Activated T-cell treated with anti-CD3 and anti-CD28 coated beads, Interleukin-2, amount 50 U/mL, for 72 hours (primary cell): ENCODE measurements around the gene KATNAL2. TPM values are rescaled to one million over a fixed set of nuclear protein-coding genes. Genes with fewer than 3 reads are reported as not detected.

ENCODE experiments used
- ATAC-seq, 2 donors: fragments of 150-1000 bp; cut with Tn5 transposase; replicated peaks in 1 of 2; 2 replicates each; pipeline ENCODE4 v1.10.0; 2021; ENCODE audit warnings: moderate library complexity in 2 of 2, mild to moderate bottlenecking in 1 of 2
- DNase-seq, 2 donors: peaks; one replicate each; pipeline ENCODE4 v3.0.0; 2021 to 2022; ENCODE audit warnings: mixed read lengths in 1 of 2
- H3K27ac Mint-ChIP-seq: one replicate; pipeline ENCODE4 v1.8.0; 2022; ENCODE audit warnings: mild to moderate bottlenecking, moderate library complexity, mixed read lengths
- H3K27me3 Mint-ChIP-seq: one replicate; pipeline ENCODE4 v1.8.0; 2022; ENCODE audit warnings: low read depth, mixed read lengths
- H3K36me3 Mint-ChIP-seq, 2 donors: one replicate each; pipeline ENCODE4 v1.8.0; 2022; ENCODE audit warnings: mixed read lengths in 2 of 2, mild to moderate bottlenecking in 1 of 2; ENCODE audit not compliant: insufficient read depth in 2 of 2
- H3K4me1 Mint-ChIP-seq: one replicate; pipeline ENCODE4 v1.8.0; 2022; ENCODE audit warnings: low read depth, mixed read lengths
- H3K4me3 Mint-ChIP-seq, 2 donors: one replicate each; pipeline ENCODE4 v1.8.0; 2022; ENCODE audit warnings: mild to moderate bottlenecking in 2 of 2, mixed read lengths in 2 of 2, moderate library complexity in 2 of 2
- H3K9me3 Mint-ChIP-seq, 2 donors: one replicate each; pipeline ENCODE4 v1.8.0; 2022; ENCODE audit warnings: mixed read lengths in 2 of 2
- total RNA-seq, 2 donors: library from RNA; stranded (reverse); gene quantifications; one replicate each; pipeline ENCODE4 v1.2.3, GENCODE V29; 2022

Gene KATNAL2
- total RNA-seq, 2 donors from 2014 or later, result 1.2 to 1.7 TPM

DNA sequence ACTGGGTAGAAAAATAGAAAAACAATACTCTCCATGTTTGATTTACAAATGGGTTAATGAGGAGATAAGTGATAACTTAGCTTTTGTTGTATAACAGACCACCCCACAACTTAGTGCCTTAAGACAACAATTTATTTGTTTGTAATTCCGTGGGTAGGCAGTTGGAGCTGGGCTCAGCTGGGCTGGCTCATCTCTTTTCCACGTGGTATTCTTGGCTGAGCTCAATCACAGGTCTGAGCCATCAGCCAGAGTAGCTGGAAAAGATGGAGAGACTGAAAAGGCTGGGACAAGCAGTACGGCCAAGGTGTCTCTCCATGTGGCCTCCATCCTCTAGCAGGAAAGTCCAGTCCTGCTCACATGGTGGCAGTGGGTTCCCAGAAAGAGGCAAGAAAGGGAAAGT is 150.2 kb downstream of the KATNAL2 start:
- Mint-ChIP-seq H3K4me3 (no peak overlapping the region), H3K4me1 (no peaks in the 10 kb centered on the region), H3K36me3 (no peaks in the 10 kb centered on the region), H3K9me3 (no peaks in the 10 kb centered on the region), H3K27me3 (no peaks in the 10 kb centered on the region), H3K27ac (no peak overlapping the region)
- DNase-seq, result no peak
- no peak for ATAC-seq

DNA sequence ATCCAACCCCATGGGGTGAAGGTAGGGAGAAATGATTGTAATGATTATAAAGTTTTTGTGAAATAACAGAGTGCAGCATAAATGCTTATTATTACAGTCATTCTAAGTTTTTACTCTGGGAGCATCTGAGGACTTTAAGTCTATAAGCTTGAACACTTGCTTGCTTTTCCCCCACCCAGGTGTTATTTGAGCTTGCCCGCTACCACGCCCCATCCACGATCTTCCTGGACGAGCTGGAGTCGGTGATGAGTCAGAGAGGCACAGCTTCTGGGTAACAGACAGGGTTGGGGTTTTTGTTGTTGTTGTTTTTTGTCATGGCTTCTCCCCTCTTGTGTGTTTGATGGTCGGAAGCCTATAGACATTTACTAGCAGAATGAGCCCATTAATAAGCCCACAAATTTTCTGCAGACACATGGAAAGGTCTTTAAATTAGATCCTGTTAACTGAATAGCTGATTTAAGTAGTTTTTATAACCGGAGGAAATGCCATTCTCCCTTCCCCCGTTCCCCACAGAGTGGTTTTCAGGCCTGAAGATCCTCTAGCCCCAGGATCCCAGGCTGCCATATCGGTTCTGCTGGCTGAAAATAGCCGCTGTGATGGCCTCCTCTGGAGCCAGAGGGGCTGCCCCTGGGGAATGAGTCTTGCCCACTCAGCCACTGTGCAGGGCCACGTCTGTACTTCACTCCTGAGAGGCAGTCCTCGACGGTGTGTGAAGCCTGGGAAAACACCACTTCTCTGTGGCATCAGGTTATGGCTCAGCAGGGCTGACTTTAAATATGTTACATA is 157.9 kb downstream of the KATNAL2 start:
- no peaks in the 10 kb centered on the region for H3K9me3 Mint-ChIP-seq
- H3K4me1 Mint-ChIP-seq, result peaks cover 6% of the 10 kb centered on the region
- DNase-seq (no peak), ATAC-seq (no peak)
- H3K4me3 Mint-ChIP-seq, result no peak overlapping the region
- no peak overlapping the region for H3K27ac Mint-ChIP-seq
- H3K36me3 Mint-ChIP-seq, result no peaks in the 10 kb centered on the region
- H3K27me3 Mint-ChIP-seq, result peaks cover 8% of the 10 kb centered on the region

DNA sequence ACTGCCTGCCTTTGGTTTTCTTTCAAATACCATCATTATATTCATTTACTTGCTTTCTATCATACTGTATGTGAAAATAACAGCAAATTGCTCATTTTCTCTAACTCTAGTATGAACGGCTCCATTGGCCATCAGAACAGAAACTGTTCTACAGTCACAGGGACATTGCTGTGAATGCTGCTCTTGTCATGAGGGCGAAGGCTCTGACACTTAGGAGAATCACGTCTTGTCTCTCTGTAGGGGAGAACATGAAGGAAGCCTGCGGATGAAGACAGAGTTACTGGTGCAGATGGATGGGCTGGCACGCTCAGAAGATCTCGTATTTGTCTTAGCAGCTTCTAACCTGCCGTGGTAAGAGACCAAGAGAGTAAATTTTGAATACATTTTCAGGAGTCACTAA is 159.7 kb downstream of the KATNAL2 start:
- Mint-ChIP-seq H3K36me3 (no peaks in the 10 kb centered on the region), H3K4me1 (peaks cover 6% of the 10 kb centered on the region), H3K27ac (no peak overlapping the region), H3K4me3 (no peak overlapping the region), H3K27me3 (peaks cover 8% of the 10 kb centered on the region), H3K9me3 (no peaks in the 10 kb centered on the region)
- ATAC-seq (no peak), DNase-seq (no peak)

DNA sequence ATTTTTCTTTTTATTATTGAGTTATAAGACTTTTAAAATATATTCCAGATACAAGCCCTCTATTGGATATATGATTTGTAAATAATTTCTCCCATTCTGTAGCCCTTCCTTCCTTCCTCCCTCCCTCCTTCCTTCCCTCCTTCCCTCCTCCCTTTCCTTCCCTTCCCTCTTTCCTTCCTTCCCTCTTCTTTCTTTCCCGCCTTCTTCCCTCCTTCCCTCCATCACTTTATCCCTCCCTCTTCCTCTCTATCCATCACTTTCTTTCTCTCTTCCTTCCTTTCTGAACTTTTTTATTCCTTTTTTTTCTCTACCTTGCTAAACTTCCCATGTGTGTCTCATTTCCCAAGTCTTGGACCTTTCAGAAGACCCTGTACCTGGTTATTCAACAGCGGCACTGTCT is 163.5 kb downstream of the KATNAL2 start:
- no peaks in the 10 kb centered on the region for H3K36me3 Mint-ChIP-seq

DNA sequence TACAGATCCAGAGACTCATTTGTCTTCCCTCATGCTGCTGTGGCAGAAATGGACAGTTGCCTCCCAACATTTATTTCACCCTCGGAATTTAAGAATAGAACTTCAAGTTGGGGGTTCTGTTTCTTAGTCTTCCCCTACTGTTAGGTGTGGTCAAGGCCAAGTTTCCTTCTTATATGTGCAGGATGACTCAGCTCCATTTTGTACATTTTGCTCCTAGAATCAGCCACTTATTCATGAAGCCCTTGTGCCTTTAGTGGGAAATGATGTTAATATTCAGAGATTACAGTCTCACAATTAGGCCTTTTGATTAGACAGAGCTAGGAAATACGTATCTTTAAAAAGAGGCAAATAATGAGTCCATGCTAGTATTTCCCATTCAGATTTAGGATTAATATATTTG is 164.2 kb downstream of the KATNAL2 start:
- Mint-ChIP-seq H3K27me3 (no peaks in the 10 kb centered on the region), H3K36me3 (no peaks in the 10 kb centered on the region), H3K9me3 (no peaks in the 10 kb centered on the region)

More for the DNA sequence above, 163.5 kb downstream of the KATNAL2 start:
- Mint-ChIP-seq H3K9me3 (no peaks in the 10 kb centered on the region), H3K4me3 (no peak overlapping the region), H3K4me1 (peaks cover 6% of the 10 kb centered on the region), H3K27ac (no peak overlapping the region), H3K27me3 (no peaks in the 10 kb centered on the region)
- no peak for ATAC-seq
- no peak for DNase-seq

DNA sequence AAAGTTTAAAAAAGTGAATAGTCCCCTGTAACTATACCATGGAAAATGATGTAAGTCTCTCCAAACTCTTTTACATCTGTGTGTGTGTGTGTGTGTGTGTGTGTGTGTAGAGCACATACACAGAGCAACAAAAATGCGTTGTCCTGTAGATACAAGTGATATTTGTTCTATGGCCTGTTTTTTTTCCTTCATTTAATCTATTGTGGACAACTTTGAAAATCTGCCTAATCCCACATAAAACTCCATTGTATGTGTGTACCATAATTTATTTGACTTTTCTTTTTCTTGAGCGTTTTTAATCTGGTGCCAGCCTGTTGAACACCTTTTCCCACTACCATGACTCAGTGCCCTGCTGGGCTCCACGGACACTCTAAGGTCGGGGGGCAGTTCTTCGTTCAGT is 170.3 kb downstream of the KATNAL2 start:
- Mint-ChIP-seq H3K27ac (no peak overlapping the region), H3K36me3 (no peaks in the 10 kb centered on the region), H3K4me1 (no peaks in the 10 kb centered on the region), H3K27me3 (no peaks in the 10 kb centered on the region), H3K4me3 (no peak overlapping the region), H3K9me3 (no peaks in the 10 kb centered on the region)
- no peak for DNase-seq
- ATAC-seq, result no peak

More for the DNA sequence above, 164.2 kb downstream of the KATNAL2 start:
- H3K4me3 Mint-ChIP-seq, result no peak overlapping the region
- ATAC-seq (no peak), DNase-seq (no peak)
- peaks cover 6% of the 10 kb centered on the region for H3K4me1 Mint-ChIP-seq
- H3K27ac Mint-ChIP-seq, result no peak overlapping the region

DNA sequence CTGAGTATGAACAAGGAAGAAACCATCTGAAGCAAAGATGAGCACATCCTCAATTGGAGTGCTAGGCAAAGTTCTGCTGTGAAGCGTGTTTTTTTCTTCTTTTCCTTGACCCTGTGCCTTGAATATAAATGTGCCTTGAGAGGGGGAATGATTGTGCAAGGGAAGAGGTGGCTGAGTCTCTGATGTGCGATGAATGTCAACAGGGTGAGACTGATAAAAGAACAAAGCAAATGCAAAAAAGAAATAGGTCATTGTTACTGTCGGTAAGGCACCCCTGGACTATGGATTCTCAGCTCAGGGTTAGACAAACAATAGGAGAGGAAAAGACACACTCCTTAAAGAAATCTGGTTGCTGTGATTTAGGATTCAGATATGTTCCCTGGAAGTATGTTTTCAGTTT is 178.4 kb downstream of the KATNAL2 start:
- H3K9me3 Mint-ChIP-seq, result no peaks in the 10 kb centered on the region
- no peak overlapping the region for H3K4me3 Mint-ChIP-seq
- H3K4me1 Mint-ChIP-seq, result no peaks in the 10 kb centered on the region
- ATAC-seq, result no peak
- DNase-seq, result no peak
- no peaks in the 10 kb centered on the region for H3K36me3 Mint-ChIP-seq
- H3K27ac Mint-ChIP-seq, result no peak overlapping the region
- no peaks in the 10 kb centered on the region for H3K27me3 Mint-ChIP-seq

DNA sequence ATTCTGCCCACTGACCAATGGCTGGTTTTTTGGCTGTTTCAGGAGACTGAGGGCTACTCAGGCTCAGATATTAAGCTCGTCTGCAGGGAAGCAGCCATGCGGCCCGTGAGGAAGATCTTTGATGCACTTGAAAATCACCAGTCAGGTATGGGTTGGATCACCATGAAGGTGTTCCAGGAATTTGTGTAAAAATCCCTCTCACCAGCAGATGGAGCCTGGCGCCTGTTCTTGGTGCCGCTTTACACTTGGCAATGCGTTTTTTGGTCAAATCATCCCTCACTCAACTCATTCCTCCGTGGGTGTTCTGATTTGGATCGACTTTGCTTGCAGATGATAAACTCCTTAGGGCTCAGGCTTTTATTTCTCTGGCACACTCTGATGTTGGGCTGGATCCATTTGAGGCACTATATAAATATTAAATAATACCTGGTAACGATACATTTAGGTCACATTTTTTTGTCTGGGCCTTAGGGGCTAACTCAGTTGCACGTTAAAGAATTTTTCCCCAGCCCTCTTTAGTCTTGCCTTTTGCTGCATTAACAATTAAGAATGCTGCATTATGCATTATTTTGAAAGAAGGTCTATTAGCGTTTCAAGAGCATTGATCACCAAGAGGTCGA is 182.9 kb downstream of the KATNAL2 start:
- no peaks in the 10 kb centered on the region for H3K4me1 Mint-ChIP-seq
- DNase-seq, result peak; percentile 65 to 69
- no peaks in the 10 kb centered on the region for H3K36me3 Mint-ChIP-seq
- no peaks in the 10 kb centered on the region for H3K27me3 Mint-ChIP-seq
- no peak overlapping the region for H3K4me3 Mint-ChIP-seq
- no peak overlapping the region for H3K27ac Mint-ChIP-seq
- no peaks in the 10 kb centered on the region for H3K9me3 Mint-ChIP-seq
- peak; percentile 67 to 75 for ATAC-seq

DNA sequence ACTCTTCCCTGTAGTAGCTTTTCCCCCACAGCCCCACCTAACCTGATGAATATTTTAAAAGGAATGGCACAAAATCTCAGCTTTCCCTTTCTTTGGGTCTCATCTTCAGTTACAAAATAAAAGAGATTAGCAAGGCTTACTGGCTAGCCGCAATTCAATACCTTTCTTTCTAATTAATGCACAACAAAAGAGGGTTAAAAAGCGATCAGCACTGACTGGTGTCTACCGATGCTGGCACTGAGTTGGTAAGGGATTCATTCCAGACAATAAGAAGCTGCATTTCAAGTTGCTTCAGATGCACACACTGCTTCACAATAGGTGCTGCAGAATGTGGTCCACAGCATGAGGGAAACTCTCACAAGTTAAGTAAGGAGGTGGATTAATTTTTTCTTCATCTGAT is 191.0 kb downstream of the KATNAL2 start:
- ATAC-seq, result no peak
- Mint-ChIP-seq H3K4me1 (no peaks in the 10 kb centered on the region), H3K36me3 (peaks cover 1 to 2% of the 10 kb centered on the region in 2 donors), H3K9me3 (no peaks in the 10 kb centered on the region), H3K27ac (no peak overlapping the region), H3K4me3 (no peak overlapping the region), H3K27me3 (no peaks in the 10 kb centered on the region)
- DNase-seq, result no peak

DNA sequence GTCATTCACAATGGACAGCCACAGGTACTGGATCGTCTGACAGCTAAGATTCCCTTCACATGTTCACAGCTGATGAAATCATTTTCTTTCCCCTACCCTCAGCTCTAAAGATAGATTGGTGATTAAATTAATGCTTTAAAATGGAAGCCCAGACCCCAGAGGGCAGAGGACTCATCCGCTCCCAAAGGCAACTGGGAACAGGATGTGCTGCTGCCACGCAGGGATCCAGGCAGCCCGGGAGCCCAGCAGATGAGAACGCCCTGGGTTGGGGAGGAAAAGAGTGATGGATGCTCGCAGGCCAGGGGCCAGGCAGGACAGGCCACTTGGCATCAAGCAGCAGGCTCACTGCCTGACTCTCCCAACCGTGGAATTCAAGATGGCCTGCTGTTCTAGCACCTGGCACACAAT is 191.6 kb downstream of the KATNAL2 start:
- Mint-ChIP-seq H3K4me3 (no peak overlapping the region), H3K36me3 (peaks cover 1 to 2% of the 10 kb centered on the region in 2 donors), H3K4me1 (no peaks in the 10 kb centered on the region), H3K27ac (no peak overlapping the region), H3K27me3 (no peaks in the 10 kb centered on the region), H3K9me3 (no peaks in the 10 kb centered on the region)
- no peak for ATAC-seq
- no peak for DNase-seq

DNA sequence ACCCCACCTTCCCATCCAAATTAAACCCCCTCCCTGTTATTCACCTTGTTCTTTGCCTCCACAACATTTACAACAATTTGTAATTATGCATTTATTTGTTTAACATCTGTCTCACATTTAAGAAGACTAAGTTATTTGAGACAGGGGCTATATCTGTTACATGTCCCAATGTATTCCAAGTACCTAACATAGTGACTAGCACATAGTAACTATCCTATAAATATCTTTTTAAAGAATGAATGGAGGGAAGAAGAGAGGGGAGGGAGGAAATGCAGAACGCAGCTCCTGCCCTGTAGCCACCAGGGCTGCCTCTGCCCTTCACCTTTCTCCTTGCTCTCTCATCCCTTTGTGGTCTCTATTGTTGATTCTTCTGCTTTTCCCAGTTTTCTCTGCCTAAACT is 192.3 kb downstream of the KATNAL2 start:
- peaks cover 1 to 2% of the 10 kb centered on the region in 2 donors for H3K36me3 Mint-ChIP-seq
- H3K4me1 Mint-ChIP-seq, result no peaks in the 10 kb centered on the region
- H3K27me3 Mint-ChIP-seq, result no peaks in the 10 kb centered on the region
- H3K27ac Mint-ChIP-seq, result peak overlapping the region; percentile 7
- DNase-seq, result no peak
- no peak overlapping the region for H3K4me3 Mint-ChIP-seq
- no peaks in the 10 kb centered on the region for H3K9me3 Mint-ChIP-seq
- ATAC-seq, result no peak

DNA sequence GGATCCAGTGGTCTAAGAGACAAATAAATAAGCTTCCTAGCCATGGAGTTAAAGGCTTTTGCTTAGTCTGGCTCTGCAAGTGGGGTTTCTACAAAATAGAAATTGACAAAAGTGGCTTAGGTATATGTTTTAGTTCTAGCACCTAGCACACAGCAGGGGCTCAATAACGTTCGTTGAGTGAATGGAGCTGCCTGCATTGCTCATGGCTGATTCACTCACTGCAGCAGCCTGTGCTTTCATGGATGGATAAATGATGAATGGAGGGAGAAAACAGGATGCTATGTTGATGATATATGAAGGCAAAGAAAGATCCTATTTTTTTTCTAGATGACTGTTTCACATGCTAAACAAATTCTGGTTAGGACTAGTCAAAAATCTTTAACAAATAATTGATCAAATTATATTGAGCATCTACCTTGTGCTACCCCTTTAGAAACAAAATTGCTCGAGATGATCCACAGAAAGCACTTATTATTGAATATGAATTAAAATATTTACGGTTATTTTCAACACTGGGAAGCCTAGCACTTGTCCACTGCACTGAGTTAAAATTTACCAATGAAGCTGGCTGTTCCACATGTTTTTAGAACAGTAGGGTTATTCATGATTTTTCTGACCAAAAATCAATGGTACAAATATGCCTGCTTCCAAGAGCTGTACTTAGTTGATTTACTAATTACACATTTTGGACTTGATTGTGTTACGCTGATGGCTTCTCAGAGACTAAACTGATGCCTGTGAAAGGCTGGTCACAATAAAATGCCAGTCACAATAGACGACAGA is 193.3 kb downstream of the KATNAL2 start:
- no peak for DNase-seq
- no peaks in the 10 kb centered on the region for H3K4me1 Mint-ChIP-seq
- peak overlapping the region; percentile 23 for H3K27ac Mint-ChIP-seq
- H3K4me3 Mint-ChIP-seq, result no peak overlapping the region
- no peaks in the 10 kb centered on the region for H3K27me3 Mint-ChIP-seq
- no peak for ATAC-seq
- no peaks in the 10 kb centered on the region for H3K9me3 Mint-ChIP-seq
- peaks cover 1 to 2% of the 10 kb centered on the region in 2 donors for H3K36me3 Mint-ChIP-seq

DNA sequence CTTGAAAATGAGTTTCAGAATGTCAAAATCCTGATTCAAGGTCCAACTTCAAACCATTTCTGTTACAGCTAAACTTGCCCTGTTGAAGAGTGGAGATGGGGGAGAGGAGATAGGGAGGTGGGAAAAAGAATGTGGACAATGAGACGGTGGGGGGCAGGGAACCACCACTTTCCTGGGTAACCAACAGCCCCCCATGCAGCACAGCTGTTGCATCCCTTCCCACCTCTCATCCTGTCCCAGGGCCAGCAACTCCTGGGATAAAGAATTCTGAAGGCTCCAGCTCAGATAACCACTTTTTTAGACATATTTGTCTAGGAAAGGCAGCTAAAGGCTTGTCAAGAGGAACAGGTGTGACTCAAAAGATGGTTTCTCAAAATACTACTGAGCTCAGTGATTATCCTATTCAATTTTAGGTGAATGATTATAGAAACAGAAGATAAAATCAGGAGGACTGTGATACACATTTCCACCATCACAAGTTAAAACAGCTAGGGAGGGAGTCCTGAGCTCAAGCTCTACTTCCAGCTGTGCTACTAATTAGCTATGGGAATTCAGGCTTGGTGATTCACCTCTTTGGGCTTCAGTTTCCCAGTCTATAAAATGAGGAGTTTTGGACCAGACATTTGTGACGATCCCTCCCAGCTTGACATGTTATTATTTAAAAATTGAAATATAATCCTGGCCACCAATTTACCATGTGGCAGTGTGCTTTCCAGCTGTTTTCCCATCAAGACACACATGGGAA is 196.6 kb downstream of the KATNAL2 start:
- H3K36me3 Mint-ChIP-seq, result peaks cover 1 to 3% of the 10 kb centered on the region in 2 donors
- DNase-seq, result no peak
- ATAC-seq, result no peak
- no peak overlapping the region for H3K27ac Mint-ChIP-seq
- H3K4me1 Mint-ChIP-seq, result peaks cover 10% of the 10 kb centered on the region
- H3K9me3 Mint-ChIP-seq, result no peaks in the 10 kb centered on the region
- no peak overlapping the region for H3K4me3 Mint-ChIP-seq
- H3K27me3 Mint-ChIP-seq, result no peaks in the 10 kb centered on the region
